Osteoblast (primary cell): ENCODE results near the gene CSNK1A1. TPM values are rescaled to one million over a fixed set of nuclear protein-coding genes. Genes with fewer than 3 reads are reported as not detected.
"Not testable (repeated sequence)": the region's sequence is repeated elsewhere in the genome, so short reads cannot be mapped to it uniquely, and the experiment has no call there.

Experiments used
- DNase-seq: peaks from one replicate; pipeline ENCODE4 v3.0.0; 2011; ENCODE audit warnings: low spot score, mixed read lengths; ENCODE audit not compliant: insufficient read length; ENCODE audit errors: missing footprints
- H2AFZ ChIP-seq: 2 replicates; pipeline ENCODE4 v1.6.0; 2011; ENCODE audit warnings: mild to moderate bottlenecking, low read length
- H3K27ac ChIP-seq: 2 replicates; pipeline ENCODE4 v1.5.1; 2011; ENCODE audit warnings: mild to moderate bottlenecking, low read depth, low read length, moderate library complexity
- H3K27me3 ChIP-seq: 2 replicates; pipeline ENCODE4 v1.6.0; 2012; ENCODE audit warnings: mild to moderate bottlenecking, control low read depth, inconsistent platforms, low read length, moderate library complexity; ENCODE audit not compliant: insufficient read depth
- H3K36me3 ChIP-seq: 2 replicates; pipeline ENCODE4 v1.5.1; 2011; ENCODE audit warnings: mild to moderate bottlenecking, low read length, control low read depth, moderate library complexity; ENCODE audit not compliant: insufficient read depth
- H3K4me1 ChIP-seq: 2 replicates; pipeline ENCODE4 v1.5.1; 2011; ENCODE audit warnings: mild to moderate bottlenecking, low read length, control low read depth, moderate library complexity; ENCODE audit not compliant: insufficient read depth
- H3K4me2 ChIP-seq: 2 replicates; pipeline ENCODE4 v1.6.0; 2011; ENCODE audit warnings: mild to moderate bottlenecking, low read length; ENCODE audit not compliant: insufficient read depth
- H3K4me3 ChIP-seq: fragments of 200-600 bp; sonication (generic); 3 replicates; pipeline ENCODE4 v1.5.1; 2012; ENCODE audit warnings: mild to moderate bottlenecking, low read length, inconsistent platforms; ENCODE audit not compliant: insufficient read depth
- H3K79me2 ChIP-seq: 2 replicates; pipeline ENCODE4 v1.6.0; 2012; ENCODE audit warnings: mild to moderate bottlenecking, low read length, control low read depth, inconsistent platforms; ENCODE audit not compliant: insufficient read depth
- H3K9me3 ChIP-seq: 2 replicates; pipeline ENCODE4 v1.5.1; 2011; ENCODE audit warnings: low read depth, low read length, control low read depth
- H4K20me1 ChIP-seq: 2 replicates; pipeline ENCODE4 v1.6.0; 2012; ENCODE audit warnings: mild to moderate bottlenecking, low read length, control low read depth; ENCODE audit not compliant: insufficient read depth
- CTCF ChIP-seq: IDR thresholded peaks from 2 replicates; pipeline ENCODE4 v1.5.1; 2011; ENCODE audit warnings: mild to moderate bottlenecking, low read depth, low read length, moderate library complexity; ENCODE audit errors: extremely low read depth
- total RNA-seq: library from RNA; depleted of rRNA; stranded (reverse); fragments of >200 nt; gene quantifications from 2 replicates; pipeline ENCODE4 v1.2.3, GENCODE V29; 2012

CSNK1A1 gene
- total RNA-seq, 1 donor, result 497 TPM

- Histone ChIP-seq H3K79me2 (no peaks in the 10 kb centered on the region), H4K20me1 (no peaks in the 10 kb centered on the region), H3K36me3 (no peaks in the 10 kb centered on the region), H3K27ac (peak overlapping the region; percentile 37), H3K4me2 (no peak overlapping the region), H3K9me3 (no peaks in the 10 kb centered on the region), H2AFZ (no peak overlapping the region), H3K4me3 (no peak overlapping the region), H3K4me1 (peaks cover 41% of the 10 kb centered on the region), H3K27me3 (no peaks in the 10 kb centered on the region)
- TF ChIP-seq CTCF, result peak; percentile 63
- DNase-seq, result peak; percentile 42
These were observed 102.2 kb downstream of the CSNK1A1 start for GRCh38 chr5:149448831-149449714.

GRCh38 chr5:149448431-149448830, 102.8 kb downstream of the CSNK1A1 start:
- H4K20me1 ChIP-seq, result no peaks in the 10 kb centered on the region
- peaks cover 35% of the 10 kb centered on the region for H3K4me1 ChIP-seq
- no peak for DNase-seq
- H2AFZ ChIP-seq, result no peak overlapping the region
- no peaks in the 10 kb centered on the region for H3K79me2 ChIP-seq
- H3K4me3 ChIP-seq, result no peak overlapping the region
- TF ChIP-seq CTCF, result no peak
- no peaks in the 10 kb centered on the region for H3K36me3 ChIP-seq
- H3K27me3 ChIP-seq, result no peaks in the 10 kb centered on the region
- no peak overlapping the region for H3K4me2 ChIP-seq
- H3K27ac ChIP-seq, result no peak overlapping the region
- no peaks in the 10 kb centered on the region for H3K9me3 ChIP-seq

- Histone ChIP-seq H3K9me3 (no peaks in the 10 kb centered on the region), H3K4me2 (no peak overlapping the region), H3K4me1 (peaks cover 30% of the 10 kb centered on the region), H4K20me1 (no peaks in the 10 kb centered on the region), H3K4me3 (no peak overlapping the region), H3K27me3 (no peaks in the 10 kb centered on the region), H3K27ac (no peak overlapping the region), H3K36me3 (no peaks in the 10 kb centered on the region), H2AFZ (no peak overlapping the region), H3K79me2 (no peaks in the 10 kb centered on the region)
- peak; percentile 13 for DNase-seq
- TF ChIP-seq CTCF, result no peak
These were observed 103.6 kb downstream of the CSNK1A1 start for GRCh38 chr5:149447373-149448367.

GRCh38 chr5:149446794-149447193, 104.4 kb downstream of the CSNK1A1 start:
- peaks cover 26% of the 10 kb centered on the region for H3K4me1 ChIP-seq
- not testable (repeated sequence) for H2AFZ ChIP-seq, H3K9me3 ChIP-seq, H3K4me2 ChIP-seq, H3K79me2 ChIP-seq, DNase-seq, H3K4me3 ChIP-seq, H3K36me3 ChIP-seq, H3K27me3 ChIP-seq, H4K20me1 ChIP-seq
- peak overlapping the region; percentile 93 for H3K27ac ChIP-seq
